Measurements from ENCODE around the gene HOXC9.

The HOXC9 gene

GRCh38 chr12:54044425-54045103, 44.6 kb downstream of the HOXC9 start:
- Histone ChIP-seq H4K20me1 (ENCODE audit: low read depth, low read length) (no peaks in the 10 kb centered on the region), H2AFZ (ENCODE audit: low read depth, low read length, severe bottlenecking) (no peak overlapping the region), H3K36me3 (ENCODE audit: low read length) (no peaks in the 10 kb centered on the region), H3F3A (ENCODE audit: insufficient read depth) (no peaks in the 10 kb centered on the region), H3K9me3 (ENCODE audit: insufficient read depth, low read length) (no peaks in the 10 kb centered on the region), H3K9ac (ENCODE audit: low read length) (no peak overlapping the region), H3K27ac (ENCODE audit: low read depth, low read length) (no peak overlapping the region), H3K4me3 (ENCODE audit: insufficient read depth, low read length, poor library complexity, severe bottlenecking) (no peak overlapping the region), H3K79me2 (ENCODE audit: insufficient read depth, low read length) (no peaks in the 10 kb centered on the region), H3K27me3 (ENCODE audit: low read length) (no peaks in the 10 kb centered on the region), H3K9me2 (replicated peaks; ENCODE audit: insufficient read depth, low read length) (no peaks in the 10 kb centered on the region), H3K4me2 (ENCODE audit: low read depth, low read length, poor library complexity, severe bottlenecking) (no peak overlapping the region)
- TF ChIP-seq CTCF (IDR thresholded peaks at IDR 0.05; ENCODE audit: insufficient read depth, low read length, poor library complexity, severe bottlenecking) (no peak), EZH2phosphoT487 (conservative IDR thresholded peaks at IDR 0.05; ENCODE audit: low read length) (no peak)

- no peak overlapping the region for H2AFZ ChIP-seq (ENCODE audit: low read depth, low read length, severe bottlenecking)
- H4K20me1 ChIP-seq (ENCODE audit: low read depth, low read length), result no peaks in the 10 kb centered on the region
- H3K36me3 ChIP-seq (ENCODE audit: low read length), result no peaks in the 10 kb centered on the region
- H3K27me3 ChIP-seq (ENCODE audit: low read length), result no peaks in the 10 kb centered on the region
- no peak overlapping the region for H3K27ac ChIP-seq (ENCODE audit: low read depth, low read length)
- H3K4me3 ChIP-seq (ENCODE audit: insufficient read depth, low read length, poor library complexity, severe bottlenecking), result no peak overlapping the region
- H3K79me2 ChIP-seq (ENCODE audit: insufficient read depth, low read length), result no peaks in the 10 kb centered on the region
- no peaks in the 10 kb centered on the region for H3F3A ChIP-seq (ENCODE audit: insufficient read depth)
- no peak overlapping the region for H3K9ac ChIP-seq (ENCODE audit: low read length)
- no peak overlapping the region for H3K4me2 ChIP-seq (ENCODE audit: low read depth, low read length, poor library complexity, severe bottlenecking)
- no peaks in the 10 kb centered on the region for H3K9me3 ChIP-seq (ENCODE audit: insufficient read depth, low read length)
- no peaks in the 10 kb centered on the region for H3K9me2 ChIP-seq (replicated peaks; ENCODE audit: insufficient read depth, low read length)
- no peak for TF ChIP-seq EZH2phosphoT487 (conservative IDR thresholded peaks at IDR 0.05; ENCODE audit: low read length)
- no peak for TF ChIP-seq CTCF (IDR thresholded peaks at IDR 0.05; ENCODE audit: insufficient read depth, low read length, poor library complexity, severe bottlenecking)
Observed at GRCh38 chr12:54045401-54045800, 45.4 kb downstream of the HOXC9 start.

GRCh38 chr12:54045868-54046521, 46.0 kb downstream of the HOXC9 start:
- Histone ChIP-seq H3K9ac (ENCODE audit: low read length) (no peak overlapping the region), H4K20me1 (ENCODE audit: low read depth, low read length) (no peaks in the 10 kb centered on the region), H3K27me3 (ENCODE audit: low read length) (no peaks in the 10 kb centered on the region)

More at GRCh38 chr12:54045868-54046521, 46.0 kb downstream of the HOXC9 start:
- Histone ChIP-seq H3K4me3 (ENCODE audit: insufficient read depth, low read length, poor library complexity, severe bottlenecking) (no peak overlapping the region), H3K36me3 (ENCODE audit: low read length) (no peaks in the 10 kb centered on the region), H3K9me3 (ENCODE audit: insufficient read depth, low read length) (no peaks in the 10 kb centered on the region), H3F3A (ENCODE audit: insufficient read depth) (no peaks in the 10 kb centered on the region), H3K27ac (ENCODE audit: low read depth, low read length) (no peak overlapping the region), H2AFZ (ENCODE audit: low read depth, low read length, severe bottlenecking) (no peak overlapping the region), H3K9me2 (replicated peaks; ENCODE audit: insufficient read depth, low read length) (no peaks in the 10 kb centered on the region), H3K4me2 (ENCODE audit: low read depth, low read length, poor library complexity, severe bottlenecking) (no peak overlapping the region), H3K79me2 (ENCODE audit: insufficient read depth, low read length) (no peaks in the 10 kb centered on the region)
- TF ChIP-seq CTCF (IDR thresholded peaks at IDR 0.05; ENCODE audit: insufficient read depth, low read length, poor library complexity, severe bottlenecking), result no peak
- TF ChIP-seq EZH2phosphoT487 (conservative IDR thresholded peaks at IDR 0.05; ENCODE audit: low read length), result no peak
